ENCODE results near the gene ABHD4. TPM values are rescaled to one million over a fixed set of nuclear protein-coding genes. Genes with fewer than 3 reads are reported as not detected.
A peak's percentile ranks its signal among the peaks of the same experiment; 100 is the strongest.
"Not testable (repeated sequence)": the region's sequence is repeated elsewhere in the genome, so short reads cannot be mapped to it uniquely, and the experiment has no call there.

The ABHD4 gene
- total RNA-seq, 1 donor from 2014 or later: 10.7 TPM

GRCh38 chr14:22553445-22553844 is 44.7 kb upstream of the ABHD4 start:
- TF ChIP-seq CTCF (conservative IDR thresholded peaks at IDR 0.05; ENCODE audit: low read depth, low read length): no peak
- no peak for DNase-seq (ENCODE audit: low read depth)
- no peak overlapping the region for H3K4me3 ChIP-seq (ENCODE audit: low read depth, low read length)

DNA sequence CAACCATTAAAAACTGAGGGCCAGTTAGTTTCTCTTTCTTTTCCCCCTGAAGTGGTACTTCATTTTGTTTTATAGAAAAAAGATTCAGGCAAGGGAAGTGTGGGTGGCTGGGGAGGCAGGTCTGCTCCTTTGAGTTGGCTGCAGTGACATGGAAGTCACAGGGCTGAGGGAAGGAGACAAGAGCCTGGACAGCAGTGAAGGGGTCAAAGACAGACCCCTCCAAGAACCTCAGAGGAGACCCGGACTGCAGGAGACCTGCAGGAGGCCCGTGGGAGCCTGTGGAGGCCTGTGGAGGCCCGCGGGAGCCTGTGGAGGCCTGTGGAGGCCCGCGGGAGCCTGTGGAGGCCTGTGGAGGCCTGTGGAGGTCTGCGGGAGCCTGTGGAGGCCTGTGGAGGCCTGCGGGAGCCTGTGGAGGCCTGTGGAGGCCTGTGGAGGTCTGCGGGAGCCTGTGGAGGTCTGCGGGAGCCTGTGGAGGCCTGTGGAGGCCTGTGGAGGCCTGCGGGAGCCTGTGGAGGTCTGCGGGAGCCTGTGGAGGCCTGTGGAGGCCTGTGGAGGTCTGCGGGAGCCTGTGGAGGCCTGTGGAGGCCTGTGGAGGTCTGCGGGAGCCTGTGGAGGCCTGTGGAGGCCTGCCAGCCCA is 44.1 kb upstream of the ABHD4 start:
- not testable (repeated sequence) for DNase-seq (ENCODE audit: low read depth); H3K4me3 ChIP-seq (ENCODE audit: low read depth, low read length)

GRCh38 chr14:22554498-22555383 is 43.4 kb upstream of the ABHD4 start:
- DNase-seq (ENCODE audit: low read depth): no peak
- no peak for TF ChIP-seq CTCF (conservative IDR thresholded peaks at IDR 0.05; ENCODE audit: low read depth, low read length)
- H3K4me3 ChIP-seq (ENCODE audit: low read depth, low read length): no peak overlapping the region

GRCh38 chr14:22555384-22556011 is 42.6 kb upstream of the ABHD4 start:
- no peak overlapping the region for H3K4me3 ChIP-seq (ENCODE audit: low read depth, low read length)
- no peak for DNase-seq (ENCODE audit: low read depth)
- no peak for TF ChIP-seq CTCF (conservative IDR thresholded peaks at IDR 0.05; ENCODE audit: low read depth, low read length)

DNA sequence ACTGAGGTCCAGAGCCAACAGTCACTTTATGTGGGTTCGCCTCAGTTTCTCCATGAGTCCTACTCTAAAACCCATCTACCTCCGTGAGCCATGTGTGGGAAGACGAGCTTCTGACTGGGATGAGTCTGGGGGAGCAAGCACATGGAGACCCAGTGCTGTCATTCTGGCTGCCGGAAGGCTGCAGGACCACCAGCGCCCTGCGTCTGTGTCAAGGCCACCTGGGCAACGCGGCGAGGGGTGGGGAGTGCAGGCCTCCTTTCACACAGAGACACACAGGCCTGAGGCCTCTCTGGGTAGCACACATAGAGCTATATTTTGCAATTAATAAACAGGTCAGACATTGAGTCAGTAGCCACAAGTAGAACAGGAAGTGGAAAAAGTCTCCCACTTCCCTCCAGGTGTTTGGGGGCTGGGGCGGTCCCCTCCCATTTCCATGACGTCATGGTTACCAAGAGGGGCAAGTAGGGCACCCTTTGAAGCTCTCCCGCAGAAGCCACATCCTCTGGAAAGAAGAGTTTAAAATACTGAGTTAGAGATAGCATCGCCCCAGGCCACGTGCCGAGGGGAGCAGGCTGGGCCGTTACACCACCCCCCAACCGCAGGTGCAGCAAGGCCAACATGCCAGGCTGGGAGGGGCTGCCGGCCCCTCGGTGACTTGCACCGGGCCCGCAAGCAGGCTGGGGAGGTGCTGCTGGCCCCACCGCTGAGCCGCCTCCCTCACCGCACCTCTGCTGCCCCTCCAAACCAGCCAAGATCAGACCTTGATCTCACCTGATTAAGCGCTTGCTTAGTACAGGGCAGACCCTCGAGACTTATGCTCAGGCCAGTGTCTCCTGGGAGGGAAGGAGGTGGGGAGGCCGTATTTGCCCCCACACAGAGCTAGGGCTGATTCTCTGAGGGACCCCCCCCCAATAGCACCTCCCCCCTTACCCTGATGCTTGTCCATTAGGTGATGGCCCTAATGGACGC is 41.8 kb upstream of the ABHD4 start:
- H3K4me3 ChIP-seq (ENCODE audit: low read depth, low read length): peak overlapping the region; percentile 36
- no peak for DNase-seq (ENCODE audit: low read depth)
- no peak for TF ChIP-seq CTCF (conservative IDR thresholded peaks at IDR 0.05; ENCODE audit: low read depth, low read length)

DNA sequence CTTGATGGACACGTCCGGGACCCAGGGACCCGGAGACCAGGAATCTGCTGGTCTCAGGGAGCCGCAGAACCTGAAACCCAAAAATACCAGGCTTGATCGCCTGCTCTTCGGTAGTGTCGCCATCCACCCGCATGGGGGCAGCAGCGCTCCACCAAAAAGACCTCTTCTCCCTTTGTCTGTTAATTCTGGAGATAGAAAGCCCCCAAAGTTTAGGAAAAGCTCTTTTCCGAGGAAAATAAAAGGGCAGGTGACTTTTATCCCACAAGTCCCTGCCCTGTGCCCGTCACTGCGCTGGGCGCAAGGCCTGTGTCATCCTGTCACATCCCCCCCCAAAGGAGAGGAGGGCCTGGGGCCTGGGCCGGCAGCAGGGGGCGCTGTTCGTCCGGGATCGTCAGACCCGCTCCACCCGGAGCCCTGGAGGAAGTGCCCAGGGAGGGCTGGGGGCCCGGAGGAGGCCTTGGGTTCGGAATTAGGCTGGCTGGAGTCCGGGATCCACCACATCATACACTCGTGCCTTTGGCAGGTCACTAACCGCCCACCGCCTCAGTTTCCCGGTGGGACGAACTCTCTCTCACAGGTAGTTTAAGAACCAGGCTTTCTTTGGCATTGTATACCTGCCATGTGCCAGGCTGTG is 41.0 kb upstream of the ABHD4 start:
- peak; percentile 99 for TF ChIP-seq CTCF (conservative IDR thresholded peaks at IDR 0.05; ENCODE audit: low read depth, low read length)
- peak overlapping the region; percentile 36 for H3K4me3 ChIP-seq (ENCODE audit: low read depth, low read length)
- no peak for DNase-seq (ENCODE audit: low read depth)

Data from epithelial cell of proximal tubule (primary cell).